Globus pallidus (tissue), 1 donor: ENCODE measurements around the gene RBPMS2.
"Not testable (repeated sequence)": the region's sequence is repeated elsewhere in the genome, so short reads cannot be mapped to it uniquely, and the experiment has no call there.

Experiments
- DNase-seq: peaks from one replicate; pipeline ENCODE4 v3.0.0-alpha.2; 2015; ENCODE audit warnings: low spot score

RBPMS2 gene

DNA sequence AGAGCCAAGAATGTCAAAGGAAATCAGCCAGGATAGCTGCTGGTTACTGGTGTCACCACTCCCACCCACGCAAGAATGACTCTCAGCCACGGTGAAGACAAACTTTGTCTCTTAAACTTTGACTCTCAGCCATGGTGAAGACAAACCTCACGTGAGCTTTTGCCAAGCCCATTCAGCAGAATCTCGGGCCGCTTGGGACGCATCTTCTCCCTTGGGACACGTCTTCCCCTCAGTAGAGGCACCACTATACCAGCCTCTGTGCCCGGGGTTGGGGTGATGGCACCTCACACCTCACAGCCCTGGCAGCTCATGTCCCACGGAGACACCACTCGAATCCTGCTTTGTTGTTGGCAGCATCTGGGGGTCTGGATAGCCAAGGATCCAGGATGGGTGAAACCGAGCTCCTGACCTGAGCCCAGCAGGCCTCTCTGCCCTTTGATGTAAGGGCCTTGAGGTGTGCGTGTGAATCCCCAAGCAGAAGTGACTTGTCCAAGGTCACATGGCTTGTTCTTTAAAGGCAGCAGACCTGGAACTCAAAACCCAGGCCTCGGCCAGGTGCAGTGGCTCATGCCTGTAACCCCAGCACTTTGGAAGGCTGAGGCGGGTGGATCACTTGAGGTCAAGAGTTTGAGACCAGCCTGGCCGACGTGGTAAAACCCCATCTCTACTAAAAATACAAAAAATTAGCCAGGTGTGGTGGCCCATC lies 21.8 kb downstream of the RBPMS2 start:
- no peak for DNase-seq

DNA sequence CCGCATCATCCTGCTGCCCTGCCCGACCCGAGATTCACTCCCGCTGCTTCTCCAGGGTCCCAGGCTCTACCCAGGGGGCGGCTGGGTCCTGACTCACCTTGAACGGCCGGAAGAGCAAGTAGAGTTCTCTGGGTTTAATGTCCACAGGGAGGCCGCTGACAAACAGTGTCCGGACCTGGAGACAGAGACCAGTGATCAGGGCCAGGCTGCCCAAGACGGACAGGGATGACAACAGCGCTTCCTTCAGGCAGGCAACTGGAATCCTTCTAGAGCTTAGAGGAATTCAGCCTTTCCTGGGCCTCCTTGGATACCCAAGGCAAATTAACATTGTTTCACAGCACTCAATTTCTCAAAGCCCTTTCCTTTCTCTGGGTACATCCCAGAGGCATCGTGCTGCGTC lies 23.9 kb downstream of the RBPMS2 start:
- DNase-seq, result no peak

DNA sequence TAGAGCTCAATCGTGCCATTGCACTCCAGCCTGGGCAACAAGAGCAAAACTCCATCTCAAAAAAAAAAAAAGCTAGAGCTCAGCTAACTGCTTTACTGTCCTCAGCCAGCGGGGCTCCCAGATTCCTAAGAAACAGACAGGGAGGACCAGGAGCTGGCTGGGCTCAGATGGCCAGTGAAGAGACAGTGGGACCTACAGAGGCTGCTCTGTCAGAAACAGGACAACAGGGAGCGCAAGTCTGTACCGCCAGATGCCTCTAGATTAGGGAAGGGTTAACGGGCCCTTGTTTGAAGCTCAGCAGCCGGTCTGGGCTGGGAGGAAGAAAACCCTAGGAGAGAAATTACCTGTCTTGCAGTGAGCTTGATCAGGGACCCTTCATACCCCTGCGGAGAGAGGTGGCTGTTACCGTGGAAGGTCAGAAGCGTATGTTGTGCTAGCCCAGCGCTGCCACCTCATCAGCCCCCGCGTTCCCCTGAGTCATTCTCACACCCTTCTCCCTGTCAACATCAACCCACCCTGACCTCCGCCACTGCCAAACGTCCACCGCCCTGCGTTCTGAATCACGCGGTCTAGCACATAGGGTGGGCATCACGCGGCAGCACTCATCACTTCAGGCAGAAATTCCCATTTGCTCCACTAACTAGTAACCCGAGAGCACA lies 25.3 kb downstream of the RBPMS2 start:
- DNase-seq, result no peak

DNA sequence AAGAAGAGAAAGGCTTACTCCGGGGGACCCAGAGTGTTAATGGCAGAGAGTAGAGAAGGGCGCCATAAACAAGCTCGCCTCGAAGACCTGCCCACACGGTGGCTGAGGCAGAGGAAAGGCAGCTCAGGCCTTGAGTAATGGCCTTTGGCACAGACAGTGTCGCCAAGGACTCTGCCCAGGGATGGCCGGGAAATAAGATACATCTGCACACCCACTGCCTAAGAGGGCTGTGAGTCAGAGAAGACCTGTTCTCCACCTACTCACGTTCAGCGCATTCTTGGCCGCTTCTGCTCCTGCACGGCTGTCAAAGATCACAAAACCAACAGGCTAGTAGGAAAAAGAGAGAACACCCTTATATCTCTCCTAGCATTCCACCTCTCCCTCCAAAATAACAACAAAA lies 26.2 kb downstream of the RBPMS2 start:
- no peak for DNase-seq

DNA sequence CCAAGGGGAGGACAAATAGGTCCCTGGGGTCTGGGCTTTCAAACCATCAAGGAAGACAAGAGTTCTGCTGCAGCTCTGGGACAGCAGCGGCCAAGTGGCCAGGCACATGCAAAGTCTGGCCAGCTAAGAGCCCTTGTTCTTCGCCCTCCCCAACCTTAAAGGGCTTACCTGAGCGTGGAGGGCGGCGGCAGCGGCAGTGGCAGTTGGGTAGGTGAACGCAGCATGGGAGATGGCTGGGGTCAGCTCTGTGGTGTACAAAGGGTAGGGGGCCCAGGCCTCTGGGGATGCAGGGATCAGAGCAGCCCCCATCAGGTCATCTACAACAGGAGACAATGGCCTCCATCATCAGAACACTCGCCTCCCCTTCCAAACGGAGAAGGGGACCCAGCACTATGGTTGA lies 27.1 kb downstream of the RBPMS2 start:
- no peak for DNase-seq

DNA sequence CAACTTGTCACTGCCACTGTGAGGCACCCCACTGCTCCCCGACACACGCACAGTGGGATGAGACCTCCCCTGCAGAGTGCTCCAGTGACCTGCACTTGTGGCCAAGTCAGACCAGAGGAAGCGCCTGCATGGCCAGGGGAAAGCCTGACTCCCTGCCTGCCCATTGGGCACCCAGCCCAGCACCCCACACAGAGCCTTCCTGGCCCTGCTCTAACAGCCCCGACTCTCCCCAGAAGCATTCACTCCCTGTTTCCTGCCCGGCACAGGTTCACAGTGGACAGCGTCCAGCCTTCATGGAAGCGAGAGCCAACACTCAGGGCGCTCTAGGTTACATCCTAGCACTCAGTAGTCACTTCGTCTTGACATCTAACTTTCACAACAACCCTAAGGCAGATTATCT lies 27.8 kb downstream of the RBPMS2 start:
- no peak for DNase-seq

DNA sequence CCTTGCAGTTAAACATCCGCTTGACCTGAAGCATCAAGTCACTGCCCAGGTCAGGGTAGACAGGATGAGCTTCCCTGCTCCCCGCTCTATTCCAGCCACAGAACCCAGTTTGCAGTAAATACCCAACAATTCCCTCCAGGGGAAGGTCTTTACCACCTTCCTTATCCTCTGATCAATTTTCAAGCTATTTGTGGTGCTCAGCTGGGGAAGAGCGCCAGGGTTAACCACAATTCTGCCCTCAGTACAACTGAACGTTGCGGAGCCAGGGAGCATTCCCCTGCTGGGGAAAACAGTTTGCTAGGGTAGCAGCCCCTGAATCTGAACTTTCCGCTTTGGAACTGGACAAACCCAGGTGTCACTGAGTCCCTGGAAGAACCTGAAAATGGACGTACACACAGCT lies 28.5 kb downstream of the RBPMS2 start:
- DNase-seq, result no peak

DNA sequence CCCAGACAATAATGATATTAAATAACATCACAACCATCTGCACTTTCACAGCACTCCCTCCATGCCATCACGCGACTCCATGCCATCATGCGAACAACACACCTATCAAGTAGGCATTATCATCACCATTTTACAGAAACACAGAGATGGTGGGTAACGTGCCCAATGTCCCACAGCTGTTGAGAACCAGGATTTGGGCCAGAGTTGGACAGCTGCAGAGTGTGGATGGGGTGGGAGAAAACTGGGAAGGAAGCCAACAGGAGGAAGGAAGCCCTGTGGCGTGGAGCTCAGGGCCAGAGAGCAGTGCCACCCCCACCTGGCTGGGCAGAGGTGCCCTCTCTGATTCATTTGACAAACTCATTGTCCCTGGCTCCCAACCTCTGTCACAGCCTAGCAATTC lies 29.0 kb downstream of the RBPMS2 start:
- no peak for DNase-seq

DNA sequence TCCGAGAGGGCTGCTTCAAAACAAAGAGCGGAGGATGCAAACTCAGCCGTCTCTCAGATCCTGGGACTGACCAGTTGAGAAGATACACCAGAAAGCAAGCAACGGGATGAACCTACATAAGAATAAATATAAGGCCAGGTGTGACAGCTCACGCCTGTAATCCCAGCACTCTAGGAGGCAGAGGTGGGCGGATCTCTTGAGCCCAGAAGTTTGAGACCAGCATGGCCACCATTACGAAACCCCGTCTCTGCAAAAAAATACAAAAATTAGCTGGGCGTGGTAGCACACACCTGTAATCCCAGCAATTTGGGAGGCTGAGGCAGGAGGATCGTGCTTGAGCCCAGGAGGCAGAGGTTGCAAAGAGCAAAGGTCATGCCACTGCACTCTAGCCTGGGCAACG lies 31.7 kb downstream of the RBPMS2 start:
- no peak for DNase-seq

DNA sequence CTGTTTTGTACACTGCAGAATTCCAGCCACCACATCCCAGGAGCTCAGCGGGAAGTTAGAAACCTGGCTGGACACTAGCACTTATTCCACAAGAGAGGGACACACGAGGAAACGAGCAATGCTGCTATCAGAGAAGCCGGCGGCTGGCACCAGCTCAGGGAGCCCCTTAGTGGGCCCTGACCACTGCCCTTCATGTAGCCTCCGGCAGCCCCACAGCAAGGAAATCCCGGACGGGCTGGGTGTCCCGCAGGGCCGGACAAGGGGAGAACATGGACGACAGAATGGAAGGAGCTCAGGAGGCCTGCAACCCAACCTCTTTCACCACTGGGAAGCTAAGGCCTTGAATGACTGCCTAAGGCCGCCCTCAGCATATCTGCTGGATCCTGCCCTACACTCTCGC lies 32.5 kb downstream of the RBPMS2 start:
- no peak for DNase-seq

DNA sequence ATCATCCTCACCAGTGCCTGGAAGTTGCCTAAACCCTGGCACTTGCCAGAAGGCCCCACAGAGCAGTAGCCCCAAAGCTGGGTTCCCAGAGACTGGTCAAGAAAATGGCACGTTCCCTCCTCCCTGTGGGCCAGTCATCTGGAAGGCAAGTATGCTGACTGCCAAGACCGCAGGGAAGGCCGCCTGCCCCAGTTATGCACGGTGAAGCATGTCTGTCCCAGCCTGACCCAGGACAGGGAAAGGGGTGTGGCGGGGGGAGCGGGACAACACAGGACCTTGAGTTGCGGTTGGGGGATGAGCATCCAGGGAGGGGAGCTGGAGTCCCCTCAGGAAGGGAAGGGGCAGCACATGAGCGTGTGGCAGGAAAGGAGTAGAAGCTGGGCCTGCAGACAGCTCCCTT lies 33.0 kb downstream of the RBPMS2 start:
- DNase-seq, result no peak

DNA sequence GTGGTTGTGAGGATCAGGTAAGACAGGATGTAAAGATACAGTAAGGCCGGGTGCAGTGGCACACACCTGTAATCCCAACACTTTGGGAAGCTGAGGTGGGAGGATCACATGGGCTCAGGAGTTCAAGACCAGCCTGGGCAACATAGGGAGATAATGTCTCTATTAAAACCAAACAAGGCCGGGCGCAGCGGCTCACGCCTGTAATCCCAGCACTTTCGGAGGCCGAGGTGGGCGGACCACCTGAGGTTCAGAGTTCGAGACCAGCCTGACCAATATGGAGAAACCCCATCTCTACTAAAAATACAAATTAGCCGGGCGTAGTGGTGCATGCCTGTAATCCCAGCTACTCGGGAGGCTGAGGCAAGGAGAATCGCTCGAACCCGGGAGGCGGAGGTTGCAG lies 33.7 kb downstream of the RBPMS2 start:
- not testable (repeated sequence) for DNase-seq

DNA sequence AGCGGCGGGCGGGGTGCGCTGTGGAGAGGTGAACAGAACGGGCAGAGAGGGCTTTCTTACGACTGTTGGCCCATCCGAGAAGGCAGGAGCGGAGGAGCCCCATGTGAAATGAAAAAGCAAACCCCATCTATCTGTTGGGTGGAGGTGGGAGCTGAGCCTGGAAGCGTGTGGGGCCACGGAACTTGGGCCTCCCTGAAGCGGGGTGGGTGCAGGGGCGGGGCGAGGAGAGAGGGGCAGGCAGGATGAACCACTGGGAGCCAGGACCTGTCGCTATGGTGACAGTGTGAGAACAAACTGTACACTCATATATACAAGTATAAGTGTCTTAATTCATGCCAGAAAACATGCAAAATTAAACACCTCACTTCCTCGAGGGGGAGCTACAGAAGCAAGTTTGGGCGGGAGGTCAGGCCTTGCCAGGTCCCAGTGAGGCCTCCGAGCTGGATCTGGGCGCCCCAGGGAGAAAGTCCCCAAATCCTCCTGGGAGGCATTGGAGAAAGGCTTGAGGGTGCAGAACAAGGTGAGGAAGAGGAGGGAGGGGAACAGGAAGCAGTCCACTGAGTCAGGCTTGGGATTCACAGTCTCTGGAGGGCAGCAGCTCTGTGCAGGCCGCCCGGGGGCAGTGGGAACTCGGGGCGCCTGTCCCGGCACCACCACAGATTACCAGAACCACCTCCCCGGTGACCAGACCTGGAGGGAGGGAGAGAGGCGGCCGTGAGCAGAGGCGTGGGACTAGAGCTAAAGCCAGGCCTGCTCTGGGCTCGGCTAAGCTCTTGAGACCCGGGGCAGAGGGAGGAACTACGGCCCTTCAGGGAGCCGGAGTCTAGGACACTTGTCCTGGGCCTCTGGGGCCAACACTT lies 34.8 kb downstream of the RBPMS2 start:
- DNase-seq, result no peak

DNA sequence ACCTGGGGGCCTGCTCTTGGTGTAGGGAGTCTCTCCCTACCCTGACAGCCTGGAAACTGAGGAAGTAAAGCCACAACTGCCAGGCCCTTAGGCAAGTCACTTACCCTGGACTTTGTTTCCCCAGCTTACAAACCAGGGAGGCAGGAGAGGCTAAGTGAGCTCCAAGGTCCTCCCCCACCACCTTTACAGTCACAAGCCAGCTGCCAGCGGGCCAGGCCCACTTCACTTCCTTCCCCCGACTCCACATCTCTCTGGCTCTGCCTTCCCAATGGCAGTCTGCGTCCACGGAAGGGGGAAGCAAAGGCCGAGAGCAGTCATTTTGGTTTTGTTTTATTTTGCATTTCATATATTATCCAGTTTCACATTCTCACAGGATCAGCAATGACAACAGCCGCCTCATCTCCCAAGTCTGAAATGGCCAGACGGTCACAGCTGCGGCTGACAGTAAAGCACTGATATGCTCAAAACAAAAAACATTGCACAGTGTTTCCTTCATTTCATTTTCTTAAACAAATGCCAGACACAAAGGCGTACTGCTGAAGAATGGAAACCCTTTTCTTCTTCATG lies 35.7 kb downstream of the RBPMS2 start:
- DNase-seq, result no peak

DNA sequence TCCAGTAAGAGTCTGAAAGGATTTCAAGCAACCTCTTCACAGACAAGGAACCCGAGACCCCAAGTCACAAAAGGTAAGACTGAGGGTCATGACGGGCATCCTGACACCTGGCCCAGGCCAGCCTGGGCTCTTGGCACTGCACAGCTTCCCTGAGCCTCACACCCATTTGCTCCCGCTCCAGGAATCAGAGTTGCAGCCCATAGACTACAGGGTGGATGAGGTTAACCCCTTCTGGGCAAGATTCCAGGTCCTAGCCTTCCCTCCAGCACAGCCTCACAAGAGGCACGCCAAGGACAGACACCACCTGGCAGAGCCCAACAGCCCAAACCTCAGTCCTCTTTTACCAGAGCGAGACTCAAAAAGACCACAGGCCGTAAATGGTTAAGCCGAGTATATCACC lies 36.2 kb downstream of the RBPMS2 start:
- no peak for DNase-seq

DNA sequence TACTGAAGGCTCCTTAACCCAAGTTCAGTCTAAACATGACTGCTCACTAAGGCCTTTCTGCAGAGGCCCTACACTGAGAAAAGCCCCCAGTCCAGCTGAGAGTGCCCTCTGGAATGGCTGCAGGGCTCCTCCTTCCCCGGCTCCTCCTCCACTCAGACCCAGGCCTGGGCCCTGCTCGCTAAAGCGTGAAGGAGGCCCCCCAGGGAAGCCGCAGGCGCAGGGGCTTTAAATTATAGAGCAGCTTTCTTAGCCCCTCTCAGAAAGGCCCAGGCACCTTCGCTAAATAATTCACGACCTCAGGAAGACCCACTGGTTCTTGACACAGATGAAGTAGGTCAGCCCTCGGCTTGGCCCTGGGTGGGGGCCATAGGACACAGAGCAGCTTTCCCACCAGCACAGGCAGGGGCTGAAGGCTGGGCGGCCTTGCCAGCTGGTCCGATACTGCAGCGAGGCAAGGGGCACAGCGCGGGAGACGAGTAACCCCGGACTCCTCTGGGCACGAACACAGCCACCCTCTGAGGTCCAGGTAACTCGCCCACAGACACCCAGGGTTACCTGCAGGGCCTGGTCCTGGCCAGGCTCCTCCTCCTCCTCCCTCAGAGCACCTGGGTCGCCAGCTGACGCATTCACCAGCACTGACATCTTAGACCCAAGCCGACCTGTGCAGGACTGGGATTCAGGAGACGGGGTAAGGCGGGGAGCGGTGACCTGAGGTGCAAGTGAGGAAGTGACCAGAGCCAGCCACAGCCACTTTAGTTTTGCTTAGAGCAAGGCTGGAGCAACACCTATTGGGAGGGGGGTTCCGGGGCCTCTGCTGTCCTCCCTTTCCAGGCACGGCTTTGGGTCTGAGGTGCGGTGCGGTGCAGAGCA lies 36.9 kb downstream of the RBPMS2 start:
- DNase-seq, result no peak

DNA sequence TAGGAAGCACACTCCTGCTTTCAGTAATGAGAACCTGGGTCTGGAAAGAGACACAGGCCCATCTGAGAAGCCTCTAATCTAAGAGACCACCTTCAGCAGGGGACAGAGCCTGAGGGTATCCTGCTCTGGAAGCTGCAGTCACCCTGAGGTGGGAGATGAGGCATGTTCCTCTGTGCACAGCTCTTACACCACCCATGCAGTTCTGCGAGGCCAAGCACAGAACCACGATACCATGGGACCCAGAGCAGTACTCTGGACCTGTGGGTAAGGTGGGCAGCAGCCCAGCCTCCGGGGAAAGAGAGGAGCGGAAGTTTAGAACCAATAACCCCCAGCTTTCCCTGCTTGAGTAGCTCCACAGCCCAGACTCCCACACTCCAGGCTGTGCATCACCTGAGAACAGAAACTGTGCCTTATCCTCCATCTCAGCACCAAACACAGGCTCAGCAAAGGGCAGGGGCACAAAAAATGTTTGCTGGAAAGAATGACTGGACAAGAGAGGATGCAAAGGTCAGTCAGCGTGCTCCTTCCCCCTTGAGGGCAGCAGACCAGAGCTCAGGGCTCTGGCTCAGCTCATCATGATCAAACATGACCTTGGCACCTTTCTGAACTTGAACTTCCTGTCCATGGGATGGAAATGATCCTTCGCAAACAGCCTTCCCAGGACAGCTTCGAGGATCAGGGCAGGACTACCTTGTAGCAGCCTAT lies 43.1 kb downstream of the RBPMS2 start:
- DNase-seq, result no peak

DNA sequence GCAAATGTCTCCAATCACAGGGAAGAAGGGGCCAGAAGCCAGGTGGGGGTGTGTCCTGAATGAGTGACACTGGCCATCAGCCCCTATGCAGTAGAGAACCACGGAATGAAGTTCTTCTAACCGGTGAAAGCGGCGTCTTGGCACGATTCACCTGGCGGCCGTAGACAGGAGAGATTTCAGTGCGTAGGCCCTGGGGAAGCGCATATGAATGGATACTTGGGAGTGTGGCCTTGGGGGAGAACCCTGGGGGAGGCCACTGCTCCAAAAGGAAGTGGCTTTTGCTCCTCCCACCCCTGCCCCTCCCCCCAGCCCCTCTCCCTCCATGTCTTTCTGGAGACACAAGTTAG lies 43.6 kb downstream of the RBPMS2 start:
- DNase-seq, result no peak

DNA sequence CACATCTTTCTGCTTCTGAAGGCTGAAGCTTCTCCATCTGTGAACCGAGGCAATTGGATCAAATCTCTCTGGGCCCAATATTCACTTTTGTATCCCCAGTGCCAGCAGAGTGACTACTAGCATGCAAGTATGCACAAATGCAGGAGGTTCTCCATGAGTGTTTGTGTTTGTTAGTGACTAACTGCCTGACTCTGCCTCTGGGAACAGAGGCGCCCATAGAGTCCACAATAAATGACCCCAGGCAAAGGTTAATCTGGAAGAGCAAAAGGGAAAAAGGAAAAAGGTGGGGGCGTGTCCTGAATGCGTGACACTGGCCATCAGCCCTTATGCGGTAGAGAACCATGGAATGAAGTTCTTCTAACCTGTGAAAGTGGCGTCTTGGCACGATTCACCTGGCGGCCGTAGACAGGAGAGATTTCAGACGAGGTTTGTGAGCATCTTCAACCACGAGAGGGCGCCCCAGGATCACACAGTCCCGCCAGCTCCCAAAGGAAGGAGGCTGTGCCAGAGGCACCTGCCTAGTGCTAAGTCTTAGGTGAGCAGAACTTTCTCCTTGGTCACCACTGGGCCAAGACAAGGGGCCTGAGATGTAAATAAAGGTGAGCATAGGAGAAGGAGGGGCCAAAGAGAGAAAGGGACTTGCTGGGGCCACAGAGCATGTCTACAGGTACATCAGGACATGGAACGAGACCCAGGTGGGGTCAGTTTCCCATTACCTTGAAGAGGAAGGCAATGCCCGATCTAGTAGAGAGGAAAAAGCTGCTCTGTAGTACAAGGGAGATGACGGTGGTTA lies 44.2 kb downstream of the RBPMS2 start:
- peak; percentile 71 for DNase-seq

DNA sequence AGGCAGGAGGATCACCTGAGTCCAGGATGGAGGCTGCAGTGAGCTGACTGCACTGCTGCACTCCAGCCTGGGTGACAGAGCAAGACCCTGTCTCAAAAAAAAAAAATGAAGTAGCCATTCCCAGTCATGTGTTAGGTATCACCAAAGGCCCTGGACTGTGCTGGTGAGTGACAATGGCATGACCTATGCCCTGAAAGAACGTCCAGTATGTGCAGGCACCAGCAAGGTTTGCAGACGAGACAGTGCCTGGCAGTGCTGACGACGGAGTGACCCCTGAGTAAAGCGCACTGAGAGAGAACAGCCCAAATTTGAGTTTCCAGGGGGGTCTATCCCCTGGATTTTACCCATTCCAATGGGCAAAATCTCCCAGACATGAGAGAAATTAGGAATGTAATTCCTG lies 45.2 kb downstream of the RBPMS2 start:
- DNase-seq, result no peak
